ENCODE data around the gene ASL. TPM values are rescaled to one million over a fixed set of nuclear protein-coding genes. Genes with fewer than 3 reads are reported as not detected.

ASL gene
- total RNA-seq, 2 donors from 2014 or later = 35.9 to 135 TPM

DNA sequence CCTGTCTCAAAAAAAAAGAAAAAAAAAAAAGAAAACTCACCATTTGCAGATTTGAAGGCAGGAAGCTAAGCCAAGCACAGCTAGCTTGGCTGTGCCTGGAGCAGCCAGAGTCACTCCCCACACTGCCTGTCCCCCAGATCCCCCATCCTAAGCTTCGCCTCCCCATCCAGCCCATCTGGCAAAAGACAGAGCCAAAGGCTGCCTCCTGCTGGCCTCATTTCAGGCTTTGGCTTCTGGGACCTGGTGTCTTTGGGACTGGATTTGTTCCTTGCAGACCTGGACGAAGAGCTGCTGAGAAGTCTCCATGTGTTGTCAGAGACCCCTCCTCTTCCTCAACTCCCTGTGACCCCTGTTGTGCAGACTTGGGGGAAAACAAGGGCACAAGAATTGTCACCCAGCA is 8.1 kb downstream of the ASL start:
- Histone ChIP-seq H3K4me3 (no peak overlapping the region), H3K4me1 (no peaks in the 10 kb centered on the region), H3K27ac (no peak overlapping the region), H3K36me3 (replicated peaks in 1 of 2; ENCODE audit: insufficient read depth in 1 of 2, low read depth in 2 of 2) (peaks cover 0 to 4% of the 10 kb centered on the region in 2 donors), H3K27me3 (no peaks in the 10 kb centered on the region), H3K9me3 (no peaks in the 10 kb centered on the region)
- no peak for TF ChIP-seq POLR2A (IDR thresholded peaks at IDR 0.05)
- TF ChIP-seq, protein P1, sequence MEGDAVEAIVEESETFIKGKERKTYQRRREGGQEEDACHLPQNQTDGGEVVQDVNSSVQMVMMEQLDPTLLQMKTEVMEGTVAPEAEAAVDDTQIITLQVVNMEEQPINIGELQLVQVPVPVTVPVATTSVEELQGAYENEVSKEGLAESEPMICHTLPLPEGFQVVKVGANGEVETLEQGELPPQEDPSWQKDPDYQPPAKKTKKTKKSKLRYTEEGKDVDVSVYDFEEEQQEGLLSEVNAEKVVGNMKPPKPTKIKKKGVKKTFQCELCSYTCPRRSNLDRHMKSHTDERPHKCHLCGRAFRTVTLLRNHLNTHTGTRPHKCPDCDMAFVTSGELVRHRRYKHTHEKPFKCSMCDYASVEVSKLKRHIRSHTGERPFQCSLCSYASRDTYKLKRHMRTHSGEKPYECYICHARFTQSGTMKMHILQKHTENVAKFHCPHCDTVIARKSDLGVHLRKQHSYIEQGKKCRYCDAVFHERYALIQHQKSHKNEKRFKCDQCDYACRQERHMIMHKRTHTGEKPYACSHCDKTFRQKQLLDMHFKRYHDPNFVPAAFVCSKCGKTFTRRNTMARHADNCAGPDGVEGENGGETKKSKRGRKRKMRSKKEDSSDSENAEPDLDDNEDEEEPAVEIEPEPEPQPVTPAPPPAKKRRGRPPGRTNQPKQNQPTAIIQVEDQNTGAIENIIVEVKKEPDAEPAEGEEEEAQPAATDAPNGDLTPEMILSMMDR (IDR thresholded peaks at IDR 0.05) = no peak
- ATAC-seq = no peak
- no peak for DNase-seq
- 94 to 95% methylated on average over 2 of the region's 2 CpGs for WGBS, 2 donors
- intact Hi-C loops (cut with DNase I) = no loop called here

DNA sequence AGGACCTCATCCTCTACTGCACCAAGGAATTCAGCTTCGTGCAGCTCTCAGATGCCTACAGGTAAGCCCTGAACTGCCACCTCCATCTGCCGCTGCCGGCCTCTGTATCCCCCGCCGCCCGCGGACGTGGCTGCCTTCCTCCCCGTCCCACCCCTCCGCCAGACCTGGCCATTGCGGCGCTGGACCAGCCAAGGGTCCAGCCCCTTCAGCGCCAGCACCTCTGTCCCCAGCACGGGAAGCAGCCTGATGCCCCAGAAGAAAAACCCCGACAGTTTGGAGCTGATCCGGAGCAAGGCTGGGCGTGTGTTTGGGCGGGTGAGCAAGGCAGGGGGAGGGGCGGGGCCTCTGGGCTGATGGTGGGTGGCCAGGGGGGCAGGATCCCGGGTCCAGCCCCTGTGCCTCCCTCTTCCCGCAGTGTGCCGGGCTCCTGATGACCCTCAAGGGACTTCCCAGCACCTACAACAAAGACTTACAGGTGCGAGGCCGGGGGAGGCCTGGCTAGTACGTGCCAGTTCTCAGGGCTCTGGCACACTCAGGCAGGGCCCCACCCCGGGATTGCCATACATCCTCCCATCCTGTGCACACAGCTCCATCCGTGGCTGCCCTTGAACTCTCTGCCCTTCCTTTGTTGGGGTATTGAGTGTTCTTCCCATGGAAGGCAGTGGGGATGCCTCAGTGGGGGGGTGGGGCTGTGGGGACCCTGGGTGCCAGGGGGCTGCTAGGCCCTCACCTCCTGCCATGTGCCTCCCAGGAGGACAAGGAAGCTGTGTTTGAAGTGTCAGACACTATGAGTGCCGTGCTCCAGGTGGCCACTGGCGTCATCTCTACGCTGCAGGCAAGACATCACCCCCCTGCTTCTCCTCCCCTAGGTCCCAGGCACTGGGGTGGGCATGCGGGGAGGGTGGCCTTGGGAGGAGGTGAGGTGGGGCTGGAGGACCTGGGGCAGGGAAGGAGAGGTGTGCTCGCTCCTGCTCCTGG is 13.5 kb downstream of the ASL start:
- 85 to 92% methylated on average over 15 to 25 of the region's 32 CpGs for WGBS, 2 donors
- intact Hi-C loops (cut with DNase I) = no loop called here
- Histone ChIP-seq H3K27me3 (no peaks in the 10 kb centered on the region), H3K36me3 (replicated peaks in 1 of 2; ENCODE audit: insufficient read depth in 1 of 2, low read depth in 2 of 2) (peaks cover 0 to 3% of the 10 kb centered on the region in 2 donors), H3K4me1 (no peaks in the 10 kb centered on the region), H3K27ac (no peak overlapping the region), H3K4me3 (no peak overlapping the region), H3K9me3 (no peaks in the 10 kb centered on the region)
- no peak for TF ChIP-seq POLR2A (IDR thresholded peaks at IDR 0.05)
- TF ChIP-seq, protein P1 (IDR thresholded peaks at IDR 0.05) = no peak
- DNase-seq (no peak), ATAC-seq (no peak)

DNA sequence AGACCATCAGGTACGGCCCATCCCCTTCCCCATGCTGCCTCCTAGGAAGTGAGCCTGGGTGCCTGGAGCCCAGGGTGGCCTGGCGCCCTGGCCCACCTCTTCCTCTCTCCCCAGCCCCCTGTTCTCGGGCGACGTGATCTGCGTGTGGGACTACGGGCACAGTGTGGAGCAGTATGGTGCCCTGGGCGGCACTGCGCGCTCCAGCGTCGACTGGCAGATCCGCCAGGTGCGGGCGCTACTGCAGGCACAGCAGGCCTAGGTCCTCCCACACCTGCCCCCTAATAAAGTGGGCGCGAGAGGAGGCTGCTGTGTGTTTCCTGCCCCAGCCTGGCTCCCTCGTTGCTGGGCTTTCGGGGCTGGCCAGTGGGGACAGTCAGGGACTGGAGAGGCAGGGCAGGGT is 17.0 kb downstream of the ASL start:
- no peak for ATAC-seq
- whole genome bisulfite sequencing, 2 donors = 90 to 93% methylated on average over 2 to 19 of the region's 19 CpGs
- no peak overlapping the region for H3K27ac ChIP-seq
- TF ChIP-seq, protein P1 (IDR thresholded peaks at IDR 0.05) = no peak
- no peak for TF ChIP-seq POLR2A (IDR thresholded peaks at IDR 0.05)
- intact Hi-C loops (cut with DNase I) = no loop called here
- no peaks in the 10 kb centered on the region for H3K27me3 ChIP-seq
- no peak overlapping the region for H3K4me3 ChIP-seq
- H3K9me3 ChIP-seq = no peaks in the 10 kb centered on the region
- DNase-seq = no peak
- H3K4me1 ChIP-seq = no peaks in the 10 kb centered on the region
- H3K36me3 ChIP-seq (replicated peaks in 1 of 2; ENCODE audit: insufficient read depth in 1 of 2, low read depth in 2 of 2) = peaks cover 0 to 1% of the 10 kb centered on the region in 2 donors

DNA sequence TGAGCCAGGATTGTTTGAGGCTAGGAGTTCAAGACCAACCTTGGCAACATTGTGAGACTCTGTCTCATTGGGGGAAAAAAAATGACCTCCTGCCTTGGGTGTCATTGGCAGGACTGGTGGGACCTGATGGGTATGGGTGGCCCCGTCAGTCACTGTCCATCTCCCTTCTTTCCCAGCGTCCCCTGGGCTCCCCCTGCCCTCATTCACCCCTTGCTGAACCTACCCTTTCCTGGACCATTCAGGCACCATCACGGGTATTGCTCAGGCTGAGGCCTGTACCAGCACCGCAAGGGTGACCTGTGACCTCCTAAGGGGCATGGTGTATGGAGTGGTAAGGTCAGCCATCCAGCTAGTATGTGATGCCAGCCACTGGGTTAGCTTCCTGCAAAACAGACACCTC is 19.4 kb downstream of the ASL start:
- Histone ChIP-seq H3K27me3 (no peaks in the 10 kb centered on the region), H3K4me3 (no peak overlapping the region), H3K9me3 (no peaks in the 10 kb centered on the region), H3K36me3 (replicated peaks in 1 of 2; ENCODE audit: insufficient read depth in 1 of 2, low read depth in 2 of 2) (no peaks in the 10 kb centered on the region), H3K27ac (no peak overlapping the region), H3K4me1 (peaks cover 7% of the 10 kb centered on the region)
- DNase-seq (no peak), ATAC-seq (no peak)
- WGBS, 2 donors = 86 to 91% methylated on average over 2 to 4 of the region's 4 CpGs
- intact Hi-C loops (cut with DNase I) = no loop called here
- TF ChIP-seq, protein P1 (IDR thresholded peaks at IDR 0.05) = no peak
- no peak for TF ChIP-seq POLR2A (IDR thresholded peaks at IDR 0.05)

All from body of pancreas (tissue), 4 donors.